ENCODE results near the gene UBAC1. TPM values are rescaled to one million over a fixed set of nuclear protein-coding genes. Genes with fewer than 3 reads are reported as not detected.

The UBAC1 gene
- total RNA-seq, 1 donor from 2014 or later = 31.4 TPM

- H3K27ac Mint-ChIP-seq = no peak overlapping the region
- no peaks in the 10 kb centered on the region for H3K36me3 Mint-ChIP-seq (ENCODE audit: insufficient read depth)
- no peaks in the 10 kb centered on the region for H3K9me3 Mint-ChIP-seq (ENCODE audit: low read depth)
- no peak for TF ChIP-seq CTCF (IDR thresholded peaks at IDR 0.05; ENCODE audit: unreplicated experiment)
- DNase-seq (ENCODE audit: low spot score, unreplicated experiment) = no peak
- H3K4me3 Mint-ChIP-seq (ENCODE audit: low read depth) = no peak overlapping the region
- H3K4me1 Mint-ChIP-seq (ENCODE audit: low read depth) = peaks cover 4% of the 10 kb centered on the region
- peaks cover 24% of the 10 kb centered on the region for H3K27me3 Mint-ChIP-seq
These were observed 4.1 kb upstream of the UBAC1 start for GRCh38 chr9:135965124-135965756.

- TF ChIP-seq CTCF (IDR thresholded peaks at IDR 0.05; ENCODE audit: unreplicated experiment) = no peak
- peaks cover 7% of the 10 kb centered on the region for H3K4me1 Mint-ChIP-seq (ENCODE audit: low read depth)
- no peak overlapping the region for H3K27ac Mint-ChIP-seq
- H3K9me3 Mint-ChIP-seq (ENCODE audit: low read depth) = no peaks in the 10 kb centered on the region
- DNase-seq (ENCODE audit: low spot score, unreplicated experiment) = no peak
- peaks cover 20% of the 10 kb centered on the region for H3K27me3 Mint-ChIP-seq
- H3K4me3 Mint-ChIP-seq (ENCODE audit: low read depth) = no peak overlapping the region
- H3K36me3 Mint-ChIP-seq (ENCODE audit: insufficient read depth) = no peaks in the 10 kb centered on the region
These were observed 2.8 kb upstream of the UBAC1 start for GRCh38 chr9:135963938-135964337.

GRCh38 chr9:135963338-135963737 is 2.2 kb upstream of the UBAC1 start:
- Mint-ChIP-seq H3K4me3 (ENCODE audit: low read depth) (no peak overlapping the region), H3K27me3 (peaks cover 20% of the 10 kb centered on the region), H3K27ac (peak overlapping the region; percentile 45), H3K36me3 (ENCODE audit: insufficient read depth) (no peaks in the 10 kb centered on the region), H3K4me1 (ENCODE audit: low read depth) (peaks cover 7% of the 10 kb centered on the region), H3K9me3 (ENCODE audit: low read depth) (no peaks in the 10 kb centered on the region)
- TF ChIP-seq CTCF (IDR thresholded peaks at IDR 0.05; ENCODE audit: unreplicated experiment) = no peak
- DNase-seq (ENCODE audit: low spot score, unreplicated experiment) = no peak

- no peak for TF ChIP-seq CTCF (IDR thresholded peaks at IDR 0.05; ENCODE audit: unreplicated experiment)
- DNase-seq (ENCODE audit: low spot score, unreplicated experiment) = no peak
- H3K27me3 Mint-ChIP-seq = peaks cover 19% of the 10 kb centered on the region
- peaks cover 7% of the 10 kb centered on the region for H3K4me1 Mint-ChIP-seq (ENCODE audit: low read depth)
- H3K4me3 Mint-ChIP-seq (ENCODE audit: low read depth) = peak overlapping the region; percentile 71
- no peaks in the 10 kb centered on the region for H3K36me3 Mint-ChIP-seq (ENCODE audit: insufficient read depth)
- H3K9me3 Mint-ChIP-seq (ENCODE audit: low read depth) = no peaks in the 10 kb centered on the region
- peak overlapping the region; percentile 45 for H3K27ac Mint-ChIP-seq
These were observed 1.6 kb upstream of the UBAC1 start for GRCh38 chr9:135962696-135963307.

GRCh38 chr9:135961811-135962695 is 880 bp upstream of the UBAC1 start:
- Mint-ChIP-seq H3K4me1 (ENCODE audit: low read depth) (peaks cover 7% of the 10 kb centered on the region), H3K4me3 (ENCODE audit: low read depth) (peak overlapping the region; percentile 71), H3K27me3 (peaks cover 18% of the 10 kb centered on the region), H3K9me3 (ENCODE audit: low read depth) (no peaks in the 10 kb centered on the region), H3K27ac (no peak overlapping the region), H3K36me3 (ENCODE audit: insufficient read depth) (no peaks in the 10 kb centered on the region)
- no peak for TF ChIP-seq CTCF (IDR thresholded peaks at IDR 0.05; ENCODE audit: unreplicated experiment)
- no peak for DNase-seq (ENCODE audit: low spot score, unreplicated experiment)

Data from progenitor cell of endocrine pancreas (in vitro differentiated cells).